Astrocyte (in vitro differentiated cells and primary cell): ENCODE results near the gene ANKRD1.

Experiments
- CTCF ChIP-seq: IDR thresholded peaks from 2 replicates; pipeline ENCODE4 v1.5.1; 2011; ENCODE audit warnings: low read depth, mild to moderate bottlenecking, inconsistent platforms, low read length, moderate library complexity; ENCODE audit not compliant: insufficient read depth
- EZH2 ChIP-seq: IDR thresholded peaks from 2 replicates; pipeline ENCODE4 v1.6.1; 2012; ENCODE audit warnings: mild to moderate bottlenecking, low read length, inconsistent platforms; ENCODE audit not compliant: insufficient read depth

GRCh38 chr10:90917968-90918318 is 2.9 kb downstream of the ANKRD1 start:
- no peak for TF ChIP-seq CTCF
- no peak for TF ChIP-seq EZH2
